ENCODE data around the gene NGEF. TPM values are rescaled to one million over a fixed set of nuclear protein-coding genes. Genes with fewer than 3 reads are reported as not detected.

NGEF gene
- polyA plus RNA-seq, 1 of the 3 experiments (the other 2 are of a cell fraction), result 1.4 TPM

- ChIA-PET CTCF (interaction anchor here (0.8 to 1.9 kb wide), 3 partner anchors 16 to 173 kb away, joined by 4 to 6 read pairs (median 4); no protein-coding TSS in a partner anchor), POLR2A (no interaction called here)
- Histone ChIP-seq H4K20me1 (ENCODE audit: insufficient read depth) (no peaks in the 10 kb centered on the region), H3K36me3 (replicated peaks in 1 of 2; ENCODE audit: control insufficient read depth in 1 of 2, insufficient read depth in 2 of 2, low read length in 1 of 2) (no peaks in the 10 kb centered on the region), H3K9me3 (no peaks in the 10 kb centered on the region), H3K9ac (no peak overlapping the region), H3F3A (replicated peaks; ENCODE audit: insufficient read depth) (no peaks in the 10 kb centered on the region), H3K4me2 (no peak overlapping the region), H3K79me2 (ENCODE audit: insufficient read depth) (no peaks in the 10 kb centered on the region), H3K9me2 (no peaks in the 10 kb centered on the region), H3K27me3 (ENCODE audit: insufficient read depth) (peaks cover 4% of the 10 kb centered on the region; the same call in 1 of the 2 replicates), H2AFZ (ENCODE audit: low read depth) (no peak overlapping the region), H3K4me3 (ENCODE audit: low read depth in 2 of 2, low read length in 1 of 2) (no peak overlapping the region), H3K4me1 (ENCODE audit: control insufficient read depth in 1 of 2, insufficient read depth in 2 of 2, low read depth in 1 of 2, low read length in 1 of 2) (no peaks in the 10 kb centered on the region), H3K27ac (ENCODE audit: low read depth in 2 of 2, low read length in 1 of 2) (no peak overlapping the region)
- WGBS (ENCODE audit: low lambda C conversion rate), result 74% methylated on average over 9 of the region's 9 CpGs
- no peak for TF ChIP-seq FOXJ3 (CRISPR knock-in tag; IDR thresholded peaks at IDR 0.05)
- no peak for DNase-seq
Observed at GRCh38 chr2:233047667-233048066, 34.6 kb upstream of the NGEF start.

DNA sequence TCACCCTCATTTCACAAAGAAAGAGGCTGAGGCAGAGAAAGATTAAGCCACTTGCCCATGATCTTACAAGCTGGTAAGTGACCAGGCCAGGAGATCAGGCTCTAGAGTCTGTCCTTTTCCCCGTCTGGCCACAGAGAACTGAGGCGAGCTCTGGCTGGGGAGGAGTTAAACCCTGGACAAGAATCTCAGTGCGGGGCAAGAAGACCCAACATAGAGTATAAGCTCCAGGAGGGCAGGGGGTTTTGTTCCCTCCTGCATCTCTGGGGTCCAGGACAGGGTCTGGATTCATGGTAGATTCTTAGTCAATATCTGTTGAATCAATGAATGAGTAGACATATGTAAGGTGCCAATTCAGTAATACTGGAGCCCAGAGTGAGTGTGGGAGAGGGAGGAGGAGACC, 34.1 kb upstream of the NGEF start:
- no peak for TF ChIP-seq TEAD4 (IDR thresholded peaks at IDR 0.05; ENCODE audit: borderline replicate concordance, insufficient read depth)
- TF ChIP-seq RCOR1 (IDR thresholded peaks at IDR 0.05; ENCODE audit: low read length), result no peak
- no peak for TF ChIP-seq RFX5 (IDR thresholded peaks at IDR 0.05; ENCODE audit: low read length)
- no peak for TF ChIP-seq REST (IDR thresholded peaks at IDR 0.05; ENCODE audit: low read depth, low read length)
- TF ChIP-seq, protein P1, sequence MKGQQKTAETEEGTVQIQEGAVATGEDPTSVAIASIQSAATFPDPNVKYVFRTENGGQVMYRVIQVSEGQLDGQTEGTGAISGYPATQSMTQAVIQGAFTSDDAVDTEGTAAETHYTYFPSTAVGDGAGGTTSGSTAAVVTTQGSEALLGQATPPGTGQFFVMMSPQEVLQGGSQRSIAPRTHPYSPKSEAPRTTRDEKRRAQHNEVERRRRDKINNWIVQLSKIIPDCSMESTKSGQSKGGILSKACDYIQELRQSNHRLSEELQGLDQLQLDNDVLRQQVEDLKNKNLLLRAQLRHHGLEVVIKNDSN (IDR thresholded peaks at IDR 0.05; ENCODE audit: borderline replicate concordance, low read depth), result no peak
- TF ChIP-seq ELF1 (IDR thresholded peaks at IDR 0.05), result no peak
- no peak for TF ChIP-seq YY1 (IDR thresholded peaks at IDR 0.05; ENCODE audit: low read depth)
- no peak for TF ChIP-seq SIN3A (IDR thresholded peaks at IDR 0.05; ENCODE audit: borderline replicate concordance, low read depth, low read length)
- no peak for TF ChIP-seq MXI1 (IDR thresholded peaks at IDR 0.05; ENCODE audit: low read depth, low read length)
- no peak for TF ChIP-seq TCF12 (IDR thresholded peaks at IDR 0.05)
- TF ChIP-seq FOSL2 (IDR thresholded peaks at IDR 0.05; ENCODE audit: borderline replicate concordance, low read depth), result no peak
- DNase-seq, result no peak
- Histone ChIP-seq H3K4me1 (ENCODE audit: control insufficient read depth in 1 of 2, insufficient read depth in 2 of 2, low read depth in 1 of 2, low read length in 1 of 2) (no peaks in the 10 kb centered on the region), H3K27ac (ENCODE audit: low read depth in 2 of 2, low read length in 1 of 2) (no peak overlapping the region), H3K36me3 (replicated peaks in 1 of 2; ENCODE audit: control insufficient read depth in 1 of 2, insufficient read depth in 2 of 2, low read length in 1 of 2) (no peaks in the 10 kb centered on the region), H3K4me2 (no peak overlapping the region), H3K9me2 (no peaks in the 10 kb centered on the region), H3K79me2 (ENCODE audit: insufficient read depth) (no peaks in the 10 kb centered on the region), H2AFZ (ENCODE audit: low read depth) (no peak overlapping the region), H4K20me1 (ENCODE audit: insufficient read depth) (no peaks in the 10 kb centered on the region), H3K9me3 (no peaks in the 10 kb centered on the region), H3K9ac (no peak overlapping the region), H3F3A (replicated peaks; ENCODE audit: insufficient read depth) (no peaks in the 10 kb centered on the region), H3K27me3 (ENCODE audit: insufficient read depth) (peaks cover 7% of the 10 kb centered on the region; the same call in 1 of the 2 replicates), H3K4me3 (ENCODE audit: low read depth in 2 of 2, low read length in 1 of 2) (no peak overlapping the region)
- 71% methylated on average over 3 of the region's 3 CpGs for WGBS (ENCODE audit: low lambda C conversion rate)
- ChIA-PET CTCF (interaction anchor here (0.8 to 1.9 kb wide), 3 partner anchors 17 to 172 kb away, joined by 4 to 6 read pairs (median 4); no protein-coding TSS in a partner anchor), POLR2A (no interaction called here)
